Measurements from ENCODE around the gene GALNT6. TPM values are rescaled to one million over a fixed set of nuclear protein-coding genes. Genes with fewer than 3 reads are reported as not detected.
A peak's percentile ranks its signal among the peaks of the same experiment; 100 is the strongest.

Gene GALNT6
- total RNA-seq, 1 experiment from 2014 or later: 9.8 TPM

DNA sequence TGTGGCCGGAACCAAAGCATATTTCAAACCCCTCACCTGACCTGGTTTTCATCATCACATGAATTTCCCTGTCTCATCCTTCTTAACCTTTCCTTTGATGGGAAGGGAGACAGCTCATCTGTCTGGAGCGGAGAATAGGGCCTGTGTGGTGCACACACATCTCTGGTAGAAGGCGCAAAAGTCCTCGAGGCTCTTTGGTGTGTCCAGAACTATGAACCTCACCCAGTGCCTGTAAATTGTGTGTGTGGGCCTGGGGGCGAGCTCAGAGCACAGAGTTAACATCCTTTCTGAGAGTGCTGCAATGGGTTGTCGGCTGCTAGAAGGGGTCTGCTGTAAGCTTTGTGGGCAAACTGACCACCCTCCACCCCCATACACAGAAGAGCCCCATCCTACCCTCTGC, 749 bp downstream of the GALNT6 start:
- Histone ChIP-seq H3K9ac (ENCODE audit: extremely low read depth, insufficient read length, low read length) (no peak overlapping the region), H4K8ac (replicated peaks; ENCODE audit: insufficient read length, low read depth, low read length) (no peak overlapping the region), H3K4ac (ENCODE audit: low read depth, low read length) (no peak overlapping the region), H3K56ac (ENCODE audit: insufficient read length, low read depth, low read length) (no peak overlapping the region), H3K14ac (ENCODE audit: insufficient read depth, low read length) (no peak overlapping the region), H2AK5ac (ENCODE audit: insufficient read length, low read length) (no peak overlapping the region), H3K9me3 (ENCODE audit: control insufficient read depth, low read depth, low read length) (no peaks in the 10 kb centered on the region), H4K20me1 (ENCODE audit: control insufficient read depth, insufficient read depth, insufficient read length) (no peaks in the 10 kb centered on the region), H3K79me2 (ENCODE audit: insufficient read depth, low read length) (no peaks in the 10 kb centered on the region), H2BK12ac (ENCODE audit: insufficient read length, low read depth, low read length) (no peak overlapping the region), H3K27me3 (ENCODE audit: insufficient read depth, low read length) (no peaks in the 10 kb centered on the region), H2BK20ac (ENCODE audit: low read depth, low read length, poor library complexity, severe bottlenecking) (no peak overlapping the region), H3K79me1 (ENCODE audit: insufficient read depth, low read depth, low read length, poor library complexity, severe bottlenecking) (no peaks in the 10 kb centered on the region), H3K23ac (ENCODE audit: insufficient read length, low read depth, low read length) (no peak overlapping the region), H2BK15ac (ENCODE audit: low read depth, low read length) (no peak overlapping the region), H3K23me2 (ENCODE audit: insufficient read length, low read depth, low read length, poor library complexity, severe bottlenecking) (peaks cover 10% of the 10 kb centered on the region), H2AFZ (ENCODE audit: low read length) (no peak overlapping the region), H3T11ph (ENCODE audit: low read length) (no peak overlapping the region), H3K18ac (ENCODE audit: insufficient read length, low read depth, low read length) (no peak overlapping the region), H2BK120ac (ENCODE audit: low read depth, low read length, poor library complexity, severe bottlenecking) (no peak overlapping the region), H4K5ac (ENCODE audit: insufficient read length, low read depth, low read length) (no peak overlapping the region), H3K4me1 (ENCODE audit: insufficient read depth, low read length) (peaks cover 8% of the 10 kb centered on the region; the same call in 1 of the 2 replicates), H4K91ac (ENCODE audit: insufficient read length, low read depth, low read length) (no peak overlapping the region), H2BK5ac (ENCODE audit: insufficient read length, low read length) (no peak overlapping the region), H3K27ac (ENCODE audit: insufficient read length, low read depth, low read length) (no peak overlapping the region), H3K4me2 (ENCODE audit: insufficient read depth, insufficient read length, low read length) (peak overlapping the region; percentile 79)
- Mint-ChIP-seq H3K27ac (peak overlapping the region; percentile 53 to 94 (median 86); a peak in 5 of 7 replicates), H3K36me3 (ENCODE audit: insufficient read depth in 1 of 3, low read depth in 3 of 3) (peaks cover 3 to 14% (median 9%) of the 10 kb centered on the region in 3 experiments; a peak in 6 of 7 replicates), H3K4me3 (peak overlapping the region; percentile 90 to 95), H3K4me1 (peaks cover 45 to 50% of the 10 kb centered on the region in 2 experiments), H3K9me3 (no peaks in the 10 kb centered on the region), H3K27me3 (ENCODE audit: low read depth) (no peaks in the 10 kb centered on the region; the same call in 1 of the 2 replicates)
- TF ChIP-seq, protein P1, sequence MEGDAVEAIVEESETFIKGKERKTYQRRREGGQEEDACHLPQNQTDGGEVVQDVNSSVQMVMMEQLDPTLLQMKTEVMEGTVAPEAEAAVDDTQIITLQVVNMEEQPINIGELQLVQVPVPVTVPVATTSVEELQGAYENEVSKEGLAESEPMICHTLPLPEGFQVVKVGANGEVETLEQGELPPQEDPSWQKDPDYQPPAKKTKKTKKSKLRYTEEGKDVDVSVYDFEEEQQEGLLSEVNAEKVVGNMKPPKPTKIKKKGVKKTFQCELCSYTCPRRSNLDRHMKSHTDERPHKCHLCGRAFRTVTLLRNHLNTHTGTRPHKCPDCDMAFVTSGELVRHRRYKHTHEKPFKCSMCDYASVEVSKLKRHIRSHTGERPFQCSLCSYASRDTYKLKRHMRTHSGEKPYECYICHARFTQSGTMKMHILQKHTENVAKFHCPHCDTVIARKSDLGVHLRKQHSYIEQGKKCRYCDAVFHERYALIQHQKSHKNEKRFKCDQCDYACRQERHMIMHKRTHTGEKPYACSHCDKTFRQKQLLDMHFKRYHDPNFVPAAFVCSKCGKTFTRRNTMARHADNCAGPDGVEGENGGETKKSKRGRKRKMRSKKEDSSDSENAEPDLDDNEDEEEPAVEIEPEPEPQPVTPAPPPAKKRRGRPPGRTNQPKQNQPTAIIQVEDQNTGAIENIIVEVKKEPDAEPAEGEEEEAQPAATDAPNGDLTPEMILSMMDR (conservative IDR thresholded peaks at IDR 0.05): no peak
- no CpG with 5 or more reads among the region's 6 CpGs for WGBS (ENCODE audit: extremely low coverage, insufficient read length, low lambda C conversion rate)
- no peak for DNase-seq

Measured in H9 (cell line).